ENCODE measurements around the gene ITCH.
"Not testable (repeated sequence)": the region's sequence is repeated elsewhere in the genome, so short reads cannot be mapped to it uniquely, and the experiment has no call there.

Gene ITCH

GRCh38 chr20:34382174-34382573 is 19.1 kb downstream of the ITCH start:
- DNase-seq (ENCODE audit: low read depth), result no peak

- not testable (repeated sequence) for DNase-seq (ENCODE audit: low read depth)
Observed at GRCh38 chr20:34382877-34383455, 19.9 kb downstream of the ITCH start.

- DNase-seq (ENCODE audit: low read depth), result no peak
Observed at GRCh38 chr20:34385464-34385863, 22.4 kb downstream of the ITCH start.

- no peak for DNase-seq (ENCODE audit: low read depth)
Observed at GRCh38 chr20:34388000-34388399, 24.9 kb downstream of the ITCH start.

GRCh38 chr20:34388678-34389077 is 25.6 kb downstream of the ITCH start:
- DNase-seq (ENCODE audit: low read depth), result no peak

GRCh38 chr20:34389206-34389953 is 26.3 kb downstream of the ITCH start:
- peak; percentile 20 for DNase-seq (ENCODE audit: low read depth)

- DNase-seq (ENCODE audit: low read depth), result peak; percentile 23
Observed at GRCh38 chr20:34389954-34390555, 27.0 kb downstream of the ITCH start.

- no peak for DNase-seq (ENCODE audit: low read depth)
Observed at GRCh38 chr20:34396408-34396807, 33.3 kb downstream of the ITCH start.

GRCh38 chr20:34397096-34397495 is 34.0 kb downstream of the ITCH start:
- DNase-seq (ENCODE audit: low read depth), result no peak

- DNase-seq (ENCODE audit: low read depth), result peak; percentile 54
Observed at GRCh38 chr20:34400776-34401175, 37.7 kb downstream of the ITCH start.

GRCh38 chr20:34401741-34402455 is 38.8 kb downstream of the ITCH start:
- DNase-seq (ENCODE audit: low read depth), result no peak

GRCh38 chr20:34402461-34402860 is 39.4 kb downstream of the ITCH start:
- no peak for DNase-seq (ENCODE audit: low read depth)

GRCh38 chr20:34403063-34403827 is 40.2 kb downstream of the ITCH start:
- no peak for DNase-seq (ENCODE audit: low read depth)

- DNase-seq (ENCODE audit: low read depth), result no peak
Observed at GRCh38 chr20:34403908-34404307, 40.8 kb downstream of the ITCH start.

- DNase-seq (ENCODE audit: low read depth), result no peak
Observed at GRCh38 chr20:34404803-34405202, 41.7 kb downstream of the ITCH start.

- DNase-seq (ENCODE audit: low read depth), result not testable (repeated sequence)
Observed at GRCh38 chr20:34405247-34405651, 42.2 kb downstream of the ITCH start.

GRCh38 chr20:34405942-34406341 is 42.9 kb downstream of the ITCH start:
- not testable (repeated sequence) for DNase-seq (ENCODE audit: low read depth)

GRCh38 chr20:34407962-34408474 is 44.9 kb downstream of the ITCH start:
- DNase-seq (ENCODE audit: low read depth), result no peak

- peak; percentile 16 for DNase-seq (ENCODE audit: low read depth)
Observed at GRCh38 chr20:34410336-34410735, 47.3 kb downstream of the ITCH start.

GRCh38 chr20:34412453-34412852 is 49.4 kb downstream of the ITCH start:
- DNase-seq (ENCODE audit: low read depth), result no peak

- DNase-seq (ENCODE audit: low read depth), result not testable (repeated sequence)
Observed at GRCh38 chr20:34414525-34414924, 51.5 kb downstream of the ITCH start.

- DNase-seq (ENCODE audit: low read depth), result no peak
Observed at GRCh38 chr20:34415079-34415478, 52.0 kb downstream of the ITCH start.
